G401.6 (cell line): Measurements from ENCODE around the gene AP4M1.

Source experiments
- FAIRE-seq: peaks from 2 replicates; lab custom pipeline; 2012; peaks lifted over from hg19 to GRCh38; lab: Jason Lieb, UNC

Gene AP4M1

DNA sequence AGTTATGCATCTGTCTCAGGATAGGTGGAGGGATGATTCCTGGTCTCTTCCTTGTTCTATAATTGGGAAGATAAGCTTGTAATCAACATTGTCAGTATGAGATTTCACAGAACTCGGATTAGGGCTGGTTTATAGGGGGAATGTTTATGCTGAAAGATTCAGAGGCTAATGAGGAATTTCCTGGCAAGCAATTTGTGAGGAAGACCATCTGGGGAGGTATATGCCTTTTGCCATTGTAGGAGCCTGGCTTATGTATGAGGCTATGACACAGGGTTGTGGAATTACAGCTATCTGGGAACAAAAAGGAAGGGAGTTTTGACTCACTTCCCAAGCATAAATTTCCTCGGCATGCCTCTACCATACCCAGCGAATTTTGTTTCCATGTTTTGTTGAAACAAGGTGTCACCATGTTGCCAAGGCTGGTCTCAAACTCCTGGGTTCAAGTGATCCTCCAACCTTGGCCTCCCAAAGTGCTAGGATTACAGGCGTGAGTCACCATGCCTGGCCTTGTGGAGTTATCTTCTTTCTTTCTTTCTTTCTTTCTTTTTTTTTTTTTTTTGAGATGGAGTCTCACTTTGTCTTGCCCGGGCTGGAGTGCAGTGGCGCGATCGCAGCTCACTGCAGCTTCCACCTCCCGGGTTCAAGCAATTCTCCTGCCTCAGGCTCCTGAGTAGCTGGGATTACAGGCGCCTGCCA is 14.2 kb upstream of the AP4M1 start:
- FAIRE-seq = peak; percentile 98

DNA sequence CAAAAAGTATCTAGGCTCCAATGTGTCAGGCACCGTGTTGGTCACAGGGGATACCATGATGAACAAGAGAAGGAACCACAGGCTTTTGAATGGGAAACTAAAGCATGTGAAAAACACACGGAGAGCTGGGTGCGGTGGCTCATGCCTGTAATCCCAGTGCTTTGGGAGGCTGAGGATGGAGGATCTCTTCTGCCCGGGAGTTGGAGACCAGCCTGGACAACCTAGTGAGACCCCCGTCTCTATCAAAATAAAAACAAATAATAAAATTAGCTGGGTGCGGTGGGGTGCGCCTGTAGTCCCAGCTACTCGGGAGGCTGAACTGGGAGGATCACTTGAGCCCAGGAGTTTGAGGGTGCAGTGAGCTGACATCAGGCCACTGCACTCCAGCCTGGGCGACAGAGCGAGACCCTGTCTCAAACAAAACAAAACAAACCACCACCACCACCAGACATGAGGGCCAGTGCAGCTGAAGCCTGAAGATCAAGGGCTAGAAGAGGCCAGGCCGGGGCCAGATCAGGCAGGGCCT is 13.3 kb upstream of the AP4M1 start:
- FAIRE-seq = no peak

DNA sequence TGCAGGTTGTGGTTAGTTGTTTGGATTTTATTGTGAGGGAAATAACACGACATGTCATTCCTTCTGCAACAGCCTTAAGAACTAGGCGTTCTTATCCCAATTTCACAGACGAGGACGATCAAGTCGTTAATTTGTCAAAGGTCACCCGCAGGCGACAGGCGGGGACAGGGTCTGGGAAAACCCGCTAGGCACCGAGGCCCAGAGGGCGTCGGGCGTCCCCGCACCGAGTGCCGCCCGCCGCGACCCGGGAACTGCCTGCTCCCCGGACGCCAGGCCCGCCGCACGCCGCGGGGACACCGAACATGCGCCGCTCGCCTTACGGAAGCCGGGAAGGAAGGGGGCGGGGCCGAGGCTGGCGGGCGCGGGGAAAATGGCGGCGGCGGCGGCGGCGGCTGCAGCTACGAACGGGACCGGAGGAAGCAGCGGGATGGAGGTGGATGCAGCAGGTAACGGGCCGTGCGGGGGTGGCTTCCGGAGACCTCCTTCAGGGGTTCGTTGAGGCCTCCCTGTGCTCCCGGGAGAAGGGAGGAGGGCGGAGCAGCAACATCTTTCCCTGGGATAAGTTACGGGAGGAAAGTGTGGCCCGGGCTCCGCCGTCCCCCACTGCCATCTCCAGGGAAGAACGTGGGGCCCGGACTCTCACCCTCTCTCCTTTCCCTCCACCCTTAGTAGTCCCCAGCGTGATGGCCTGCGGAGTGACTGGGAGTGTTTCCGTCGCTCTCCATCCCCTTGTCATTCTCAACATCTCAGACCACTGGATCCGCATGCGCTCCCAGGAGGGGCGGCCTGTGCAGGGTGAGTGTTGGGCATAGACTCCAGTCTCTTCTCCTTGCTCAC is 12.6 kb upstream of the AP4M1 start, which contains the start of gene COPS6:
TSS of gene COPS6 (plus strand) at position 349 of the 837 bp plus-strand sequence. CDS start at position 371, 22 bp downstream.
- no peak for FAIRE-seq

DNA sequence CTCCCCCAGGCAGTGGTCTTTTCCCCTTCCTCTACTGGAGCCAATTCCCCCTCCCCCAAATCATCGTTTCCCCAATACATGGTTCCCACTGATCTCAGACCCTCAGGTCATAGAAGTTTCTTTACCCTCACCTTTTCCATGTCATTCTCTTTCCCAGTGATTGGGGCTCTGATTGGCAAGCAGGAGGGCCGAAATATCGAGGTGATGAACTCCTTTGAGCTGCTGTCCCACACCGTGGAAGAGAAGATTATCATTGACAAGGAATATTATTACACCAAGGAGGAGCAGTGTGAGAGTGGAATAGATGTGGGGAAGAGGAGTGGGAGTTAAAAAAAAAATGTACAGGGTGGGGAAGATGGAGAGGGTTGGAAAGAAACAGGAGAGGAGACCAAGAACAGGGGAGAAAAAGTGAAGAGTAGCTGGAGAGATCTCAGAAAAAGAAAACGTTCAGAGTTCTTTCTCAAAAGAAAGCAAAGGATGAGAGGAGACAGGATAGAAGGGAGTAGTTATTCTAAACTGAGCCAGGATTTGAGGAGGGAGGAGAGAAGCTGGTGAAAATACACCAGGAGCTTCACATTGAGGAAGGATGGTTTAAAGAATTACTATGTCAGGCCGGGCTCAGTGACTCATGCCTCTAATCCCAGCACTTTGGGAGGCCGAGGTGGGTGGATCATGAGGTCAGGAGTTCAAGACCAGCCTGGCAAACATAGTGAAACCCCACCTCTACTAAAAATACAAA is 11.8 kb upstream of the AP4M1 start:
- FAIRE-seq = peak; percentile 21

GRCh38 chr7:100090527-100091410 is 10.7 kb upstream of the AP4M1 start:
- no peak for FAIRE-seq

DNA sequence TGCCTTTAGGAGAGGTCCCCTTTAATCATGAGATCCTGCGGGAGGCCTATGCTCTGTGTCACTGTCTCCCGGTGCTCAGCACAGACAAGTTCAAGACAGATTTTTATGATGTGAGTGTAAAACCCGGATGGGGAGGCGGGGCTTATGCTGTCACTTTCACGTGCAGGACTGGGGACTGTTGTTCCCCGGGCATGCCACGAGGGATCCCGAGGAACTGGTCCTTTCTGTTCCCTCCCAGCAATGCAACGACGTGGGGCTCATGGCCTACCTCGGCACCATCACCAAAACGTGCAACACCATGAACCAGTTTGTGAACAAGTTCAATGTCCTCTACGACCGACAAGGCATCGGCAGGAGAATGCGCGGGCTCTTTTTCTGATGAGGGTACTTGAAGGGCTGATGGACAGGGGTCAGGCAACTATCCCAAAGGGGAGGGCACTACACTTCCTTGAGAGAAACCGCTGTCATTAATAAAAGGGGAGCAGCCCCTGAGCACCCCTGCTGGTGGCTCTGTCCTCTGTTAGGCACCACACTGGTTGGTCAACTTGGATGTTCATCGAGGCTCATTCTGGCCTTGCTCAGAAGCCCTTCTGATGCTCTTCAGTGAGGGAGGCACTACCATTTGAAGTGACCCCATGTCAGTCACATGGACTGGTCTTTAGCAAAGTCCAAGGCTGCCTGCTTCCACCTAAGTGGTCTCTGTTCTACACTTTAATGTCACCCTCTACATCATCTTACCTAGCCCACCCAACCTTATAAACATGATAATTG is 9.8 kb upstream of the AP4M1 start:
- no peak for FAIRE-seq

DNA sequence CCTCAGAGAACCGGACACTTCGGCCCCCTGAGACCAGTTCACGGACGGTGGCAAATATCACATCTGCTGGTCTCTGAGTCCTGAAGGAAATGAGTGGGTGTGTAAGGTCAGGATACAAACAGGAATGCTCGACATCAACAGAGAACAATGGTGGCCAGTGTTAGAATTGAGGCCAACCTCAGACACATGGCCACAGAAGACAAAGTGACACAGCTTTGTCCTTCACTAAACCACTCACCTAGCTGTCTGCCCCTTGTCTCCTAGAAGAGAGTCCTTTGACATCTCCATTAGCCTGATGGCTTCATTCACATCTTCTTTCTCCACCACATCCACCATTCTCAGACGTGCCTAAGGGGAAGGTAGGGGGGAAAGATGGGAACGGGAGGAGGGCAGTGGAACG is 8.4 kb upstream of the AP4M1 start:
- FAIRE-seq = no peak

DNA sequence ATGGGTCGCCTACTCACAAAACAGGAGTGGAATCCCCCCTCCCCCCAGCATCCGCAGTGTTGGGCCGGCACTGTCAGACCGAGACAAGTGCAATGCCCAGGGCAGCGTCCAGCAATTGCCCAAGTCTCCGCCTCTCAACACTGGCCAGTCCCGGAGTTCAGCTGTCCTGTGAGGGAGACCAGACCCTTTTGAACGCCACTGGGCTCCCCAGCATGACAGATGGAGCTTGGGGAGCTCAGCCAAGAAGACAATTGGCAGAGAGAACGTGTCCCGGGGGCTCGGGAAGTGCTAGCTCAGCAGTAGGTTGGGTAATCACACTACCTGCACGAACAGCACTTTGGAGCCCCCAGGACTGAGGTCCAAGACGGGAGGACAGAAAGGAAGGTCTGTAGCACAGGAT is 7.9 kb upstream of the AP4M1 start:
- FAIRE-seq = no peak

GRCh38 chr7:100093925-100094486 is 7.4 kb upstream of the AP4M1 start:
- FAIRE-seq = no peak

GRCh38 chr7:100095289-100095688 is 6.2 kb upstream of the AP4M1 start:
- no peak for FAIRE-seq

GRCh38 chr7:100095704-100096103 is 5.7 kb upstream of the AP4M1 start:
- FAIRE-seq = no peak

GRCh38 chr7:100098913-100099312 is 2.5 kb upstream of the AP4M1 start:
- FAIRE-seq = no peak

DNA sequence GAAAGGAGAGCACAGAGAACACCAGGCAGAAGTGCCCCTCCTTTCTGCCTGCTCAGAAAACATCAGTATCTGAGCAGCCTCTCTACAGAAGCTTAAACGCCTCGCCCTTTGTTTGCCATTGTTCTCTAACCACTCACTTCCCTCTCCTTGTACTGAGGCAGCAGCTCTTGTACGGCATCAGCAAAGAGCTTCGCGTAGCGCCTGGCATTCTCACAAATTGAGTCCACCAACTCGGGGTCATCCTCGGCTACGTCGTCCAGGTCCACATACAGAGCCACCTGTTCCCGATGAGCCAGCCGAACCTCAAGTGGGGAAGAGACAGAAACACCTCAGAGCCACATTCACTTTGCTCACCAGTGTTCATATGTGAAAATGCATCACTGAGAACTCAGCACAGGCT is 2.0 kb upstream of the AP4M1 start:
- FAIRE-seq = no peak

GRCh38 chr7:100100420-100101015 is 925 bp upstream of the AP4M1 start:
- no peak for FAIRE-seq

DNA sequence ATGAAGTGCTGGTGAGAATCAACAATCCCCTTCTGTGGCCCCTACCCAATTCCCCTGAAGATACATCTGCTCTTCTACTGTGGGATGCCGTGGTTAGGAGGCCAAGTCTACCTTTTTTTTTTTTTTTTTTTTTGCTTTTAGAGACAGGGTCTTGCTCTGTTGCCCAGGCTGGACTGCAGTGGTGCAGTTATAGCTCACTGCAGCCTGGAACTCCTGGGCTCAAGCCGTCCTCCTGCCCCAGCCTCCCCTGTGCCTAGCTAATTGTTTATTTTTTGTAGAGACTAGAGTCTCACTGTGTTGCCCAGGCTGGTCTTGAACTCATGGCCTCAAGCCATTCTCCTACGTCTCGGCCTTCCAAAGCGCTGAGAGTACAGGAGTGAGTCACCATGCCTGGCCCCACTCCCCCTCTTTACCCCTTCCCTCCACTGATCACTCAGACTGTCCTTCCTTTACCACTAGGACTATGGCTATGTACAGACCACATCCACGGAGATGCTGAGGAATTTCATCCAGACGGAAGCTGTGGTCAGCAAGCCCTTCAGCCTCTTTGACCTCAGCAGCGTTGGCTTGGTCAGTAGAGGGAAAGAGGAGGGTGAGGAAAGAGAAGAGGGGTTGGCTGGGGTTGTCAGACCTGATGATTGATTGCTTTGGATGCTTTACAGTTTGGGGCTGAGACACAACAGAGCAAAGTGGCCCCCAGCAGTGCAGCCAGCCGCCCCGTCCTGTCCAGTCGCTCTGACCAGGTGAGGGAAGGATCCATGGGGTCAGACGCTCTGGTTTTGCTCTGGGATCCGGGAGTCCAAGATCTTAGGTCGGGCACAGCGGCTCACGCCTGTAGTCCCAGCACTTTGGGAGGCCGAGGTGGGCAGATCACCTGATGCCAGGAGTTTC is 1.8 kb downstream of the AP4M1 start:
- no peak for FAIRE-seq

GRCh38 chr7:100105534-100105933 is 4.1 kb downstream of the AP4M1 start:
- no peak for FAIRE-seq

DNA sequence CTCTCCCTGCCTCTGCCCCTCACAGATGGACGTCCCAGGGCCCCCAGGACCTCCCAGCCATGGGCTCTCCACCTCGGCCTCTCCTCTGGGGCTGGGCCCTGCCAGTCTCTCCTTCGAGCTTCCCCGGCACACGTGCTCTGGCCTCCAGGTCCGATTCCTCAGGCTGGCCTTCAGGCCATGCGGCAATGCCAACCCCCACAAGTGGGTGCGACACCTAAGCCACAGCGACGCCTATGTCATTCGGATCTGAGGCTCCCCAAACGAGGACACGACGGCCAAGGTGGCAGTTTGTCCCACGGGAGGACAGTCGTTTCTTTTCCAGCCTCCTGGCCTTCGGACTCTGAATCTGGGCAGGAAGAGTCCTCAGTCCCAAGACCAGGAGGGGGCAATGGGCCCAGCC is 5.2 kb downstream of the AP4M1 start:
- FAIRE-seq = no peak

- FAIRE-seq = no peak
Measured at GRCh38 chr7:100107125-100107737, 5.8 kb downstream of the AP4M1 start.

DNA sequence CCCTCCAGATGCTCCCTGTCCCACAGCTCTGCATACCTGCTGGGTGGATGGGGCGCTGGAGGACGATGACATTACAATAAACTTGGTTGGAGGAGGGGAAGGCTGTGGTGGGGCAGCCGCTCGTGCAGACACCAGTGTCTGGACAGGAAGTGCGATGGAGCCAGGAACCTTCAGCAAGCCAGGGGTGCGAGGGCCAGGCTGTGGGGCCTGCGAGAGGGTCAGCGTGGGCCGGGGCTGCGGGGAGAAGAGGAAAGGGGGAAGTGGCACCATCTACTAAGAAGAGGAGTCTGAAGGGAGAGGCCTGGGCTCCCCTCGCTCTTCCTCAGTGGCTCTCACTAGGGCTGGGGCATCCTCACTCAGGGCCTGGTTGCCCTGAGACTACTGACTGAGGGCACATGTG is 6.4 kb downstream of the AP4M1 start:
- FAIRE-seq = no peak
